Esophagus squamous epithelium (tissue), 4 donors: ENCODE measurements around the gene COX20.

Experiments
- CTCF ChIP-seq, 6 experiments: fragments of 450-650 bp in 4 of 6; fragments of 200-600 bp in 2 of 6; sonication (generic) in 2 of 6; IDR thresholded peaks; one replicate each; pipeline ENCODE4 v1.5.1; 2016 to 2019; ENCODE audit warnings: antibody characterized with exemption in 6 of 6, mild to moderate bottlenecking in 4 of 6, moderate library complexity in 4 of 6
- POLR2A ChIP-seq, 4 donors: fragments of 450-650 bp; IDR thresholded peaks; one replicate each; pipeline ENCODE4 v1.6.1; 2017; ENCODE audit warnings: antibody characterized with exemption in 4 of 4, mild to moderate bottlenecking in 4 of 4, moderate library complexity in 3 of 4

DNA sequence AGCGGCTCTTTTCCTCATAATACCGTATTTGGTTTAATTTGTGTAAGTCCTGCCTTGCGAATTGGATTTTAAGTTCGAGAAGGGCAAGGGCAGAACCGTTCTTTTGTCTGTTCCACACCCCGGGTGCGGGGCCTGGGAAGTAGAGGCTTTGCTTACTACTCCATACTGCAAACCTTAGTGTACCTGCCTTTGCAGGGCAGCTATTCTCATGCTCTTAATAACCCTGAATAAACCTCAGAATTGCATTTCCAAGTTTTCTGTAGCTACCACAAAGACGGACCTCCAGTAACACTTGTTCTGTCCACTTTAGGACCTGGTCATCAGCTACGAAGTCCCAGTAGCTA, 29.5 kb downstream of the COX20 start:
- TF ChIP-seq POLR2A (IDR thresholded peaks at IDR 0.05): no peak
- TF ChIP-seq CTCF (IDR thresholded peaks at IDR 0.05): no peak
